Measurements from ENCODE around the gene SAFB2.

The SAFB2 gene

DNA sequence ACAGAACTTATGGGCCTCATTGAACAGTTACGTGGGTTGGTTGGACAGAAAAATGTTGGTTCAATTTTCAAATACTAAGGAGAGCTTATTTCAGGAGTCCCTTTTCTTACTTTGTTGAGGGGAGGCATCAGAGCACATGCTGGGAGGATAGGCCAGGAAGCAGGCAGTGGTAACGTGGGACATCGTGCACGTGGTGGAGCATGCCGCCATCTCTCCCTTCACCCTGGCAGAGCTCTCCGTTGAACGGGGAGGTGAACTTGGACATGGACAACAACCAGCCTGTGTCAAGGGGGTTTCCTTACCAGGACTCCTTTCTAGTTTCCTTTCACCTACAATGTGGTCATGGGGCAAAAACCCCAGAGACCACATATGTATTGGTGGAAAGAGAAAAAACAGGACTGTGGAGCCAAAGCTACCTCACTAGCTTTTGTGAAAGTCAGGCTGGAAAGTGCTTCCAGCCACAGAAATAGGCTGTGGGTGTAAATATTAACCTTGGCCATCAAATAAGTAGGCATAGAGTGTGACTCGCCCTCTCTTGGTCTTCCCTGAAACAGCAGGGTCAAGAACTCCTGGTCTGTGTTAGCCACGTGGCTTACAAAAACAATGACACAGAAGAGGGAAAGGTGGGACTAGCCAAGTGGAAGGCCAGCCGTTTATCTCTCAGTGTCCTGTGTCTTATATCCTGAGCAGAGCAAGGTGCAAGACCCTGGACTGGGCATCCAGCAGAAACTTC is 43.4 kb upstream of the SAFB2 start:
- Histone ChIP-seq H3K4me3 (replicated peaks; ENCODE audit: low read depth, low read length) (no peak overlapping the region), H3K36me3 (ENCODE audit: control insufficient read depth, insufficient read depth, low read length) (peaks cover 49% of the 10 kb centered on the region), H3K27me3 (replicated peaks; ENCODE audit: control insufficient read depth, insufficient read depth, low read length) (no peaks in the 10 kb centered on the region)
- no peak for DNase-seq (ENCODE audit: extremely low read depth, insufficient read length)
- TF ChIP-seq CTCF (IDR thresholded peaks at IDR 0.05; ENCODE audit: insufficient read depth, low read length, poor library complexity, severe bottlenecking), result peak; percentile 9

DNA sequence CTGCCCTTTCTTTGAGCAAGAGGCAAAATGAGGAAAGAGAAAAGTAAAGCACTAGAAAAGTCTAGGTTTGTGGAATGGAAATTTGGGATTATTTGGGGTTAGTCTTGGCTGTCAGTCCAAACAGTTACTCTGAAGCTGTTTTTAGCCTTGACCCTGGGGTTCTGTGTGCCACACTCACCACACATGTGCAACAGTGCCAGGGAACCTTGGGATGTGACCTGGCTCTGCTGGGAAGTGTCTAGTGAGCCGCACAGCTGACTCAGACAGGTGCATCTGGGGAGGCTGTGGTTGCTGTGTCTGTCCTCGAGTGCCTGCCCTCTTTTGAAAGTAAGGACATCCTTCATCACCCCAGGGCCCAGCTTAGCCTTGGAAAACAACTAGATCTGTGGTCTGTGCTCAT is 41.9 kb upstream of the SAFB2 start:
- no peak for TF ChIP-seq CTCF (IDR thresholded peaks at IDR 0.05; ENCODE audit: insufficient read depth, low read length, poor library complexity, severe bottlenecking)
- DNase-seq (ENCODE audit: extremely low read depth, insufficient read length), result no peak
- no peaks in the 10 kb centered on the region for H3K27me3 ChIP-seq (replicated peaks; ENCODE audit: control insufficient read depth, insufficient read depth, low read length)
- H3K4me3 ChIP-seq (replicated peaks; ENCODE audit: low read depth, low read length), result no peak overlapping the region
- peaks cover 47% of the 10 kb centered on the region for H3K36me3 ChIP-seq (ENCODE audit: control insufficient read depth, insufficient read depth, low read length)

GRCh38 chr19:5663904-5664303 is 41.3 kb upstream of the SAFB2 start:
- TF ChIP-seq CTCF (IDR thresholded peaks at IDR 0.05; ENCODE audit: insufficient read depth, low read length, poor library complexity, severe bottlenecking), result no peak
- Histone ChIP-seq H3K4me3 (replicated peaks; ENCODE audit: low read depth, low read length) (no peak overlapping the region), H3K36me3 (ENCODE audit: control insufficient read depth, insufficient read depth, low read length) (peaks cover 41% of the 10 kb centered on the region), H3K27me3 (replicated peaks; ENCODE audit: control insufficient read depth, insufficient read depth, low read length) (no peaks in the 10 kb centered on the region)
- no peak for DNase-seq (ENCODE audit: extremely low read depth, insufficient read length)

DNA sequence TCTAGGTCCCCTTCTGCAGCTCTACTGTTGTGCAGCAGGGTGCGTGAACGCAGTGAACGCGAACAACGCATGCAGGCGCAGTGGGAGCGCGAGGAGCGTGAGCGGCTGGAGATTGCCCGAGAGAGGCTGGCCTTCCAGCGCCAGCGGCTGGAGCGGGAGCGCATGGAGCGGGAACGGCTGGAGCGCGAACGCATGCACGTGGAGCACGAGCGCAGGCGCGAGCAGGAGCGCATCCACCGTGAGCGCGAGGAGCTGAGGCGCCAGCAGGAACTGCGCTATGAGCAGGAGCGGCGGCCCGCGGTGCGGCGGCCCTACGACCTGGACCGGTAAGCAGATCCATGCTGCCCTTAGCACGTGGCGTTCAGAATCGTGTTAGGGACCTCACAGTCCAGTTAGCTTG is 38.9 kb upstream of the SAFB2 start:
- Histone ChIP-seq H3K27me3 (replicated peaks; ENCODE audit: control insufficient read depth, insufficient read depth, low read length) (no peaks in the 10 kb centered on the region), H3K4me3 (replicated peaks; ENCODE audit: low read depth, low read length) (no peak overlapping the region), H3K36me3 (ENCODE audit: control insufficient read depth, insufficient read depth, low read length) (peaks cover 33% of the 10 kb centered on the region)
- TF ChIP-seq CTCF (IDR thresholded peaks at IDR 0.05; ENCODE audit: insufficient read depth, low read length, poor library complexity, severe bottlenecking), result no peak
- DNase-seq (ENCODE audit: extremely low read depth, insufficient read length), result no peak

DNA sequence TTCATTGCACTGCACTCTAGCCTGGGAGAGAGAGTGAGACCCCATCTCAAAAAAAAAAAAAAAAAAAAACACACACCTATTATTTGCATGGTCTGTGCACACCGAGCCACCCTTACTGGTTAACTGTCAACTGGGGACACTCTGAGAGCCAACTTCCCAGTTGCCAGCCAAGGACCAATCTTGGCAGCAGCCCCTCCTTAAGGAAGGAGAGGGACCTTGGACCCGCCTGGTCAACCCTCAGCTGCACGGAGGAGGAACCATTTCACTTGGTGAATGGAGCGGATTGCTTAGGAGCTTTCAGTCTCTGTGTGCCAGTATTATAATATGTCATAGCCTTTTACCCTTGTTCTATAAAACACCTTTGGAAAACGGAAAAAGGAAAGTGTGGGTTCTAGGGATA is 32.8 kb upstream of the SAFB2 start:
- no peak for DNase-seq (ENCODE audit: extremely low read depth, insufficient read length)
- no peak for TF ChIP-seq CTCF (IDR thresholded peaks at IDR 0.05; ENCODE audit: insufficient read depth, low read length, poor library complexity, severe bottlenecking)
- Histone ChIP-seq H3K36me3 (ENCODE audit: control insufficient read depth, insufficient read depth, low read length) (peaks cover 38% of the 10 kb centered on the region), H3K4me3 (replicated peaks; ENCODE audit: low read depth, low read length) (no peak overlapping the region), H3K27me3 (replicated peaks; ENCODE audit: control insufficient read depth, insufficient read depth, low read length) (no peaks in the 10 kb centered on the region)

DNA sequence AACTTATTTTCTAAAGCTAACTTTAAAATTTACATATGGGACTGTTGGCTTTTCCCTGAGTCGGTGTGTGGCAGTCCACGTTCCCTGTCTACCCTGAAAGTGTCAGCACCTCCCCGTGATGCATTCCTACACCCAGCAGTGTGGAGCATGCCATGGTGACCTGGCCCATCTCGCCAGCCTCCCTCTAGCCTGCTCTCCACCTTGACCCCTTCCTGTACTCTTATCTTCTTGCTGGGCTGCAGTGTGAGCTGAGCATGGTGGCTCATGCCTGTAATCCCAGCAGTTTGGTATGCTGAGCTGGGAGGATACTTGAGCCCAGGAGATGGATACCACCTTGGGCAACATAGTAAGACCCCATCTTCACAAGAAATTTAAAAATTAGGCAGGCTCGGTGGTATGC is 32.4 kb upstream of the SAFB2 start:
- H3K36me3 ChIP-seq (ENCODE audit: control insufficient read depth, insufficient read depth, low read length), result peaks cover 40% of the 10 kb centered on the region

More for the DNA sequence above, 32.4 kb upstream of the SAFB2 start:
- Histone ChIP-seq H3K4me3 (replicated peaks; ENCODE audit: low read depth, low read length) (no peak overlapping the region), H3K27me3 (replicated peaks; ENCODE audit: control insufficient read depth, insufficient read depth, low read length) (no peaks in the 10 kb centered on the region)
- TF ChIP-seq CTCF (IDR thresholded peaks at IDR 0.05; ENCODE audit: insufficient read depth, low read length, poor library complexity, severe bottlenecking), result no peak
- DNase-seq (ENCODE audit: extremely low read depth, insufficient read length), result no peak
